ENCODE data around the gene EDEM3.
A peak's percentile ranks its signal among the peaks of the same experiment; 100 is the strongest.
"Not testable (repeated sequence)": the region's sequence is repeated elsewhere in the genome, so short reads cannot be mapped to it uniquely, and the experiment has no call there.

EDEM3 gene, protein sequence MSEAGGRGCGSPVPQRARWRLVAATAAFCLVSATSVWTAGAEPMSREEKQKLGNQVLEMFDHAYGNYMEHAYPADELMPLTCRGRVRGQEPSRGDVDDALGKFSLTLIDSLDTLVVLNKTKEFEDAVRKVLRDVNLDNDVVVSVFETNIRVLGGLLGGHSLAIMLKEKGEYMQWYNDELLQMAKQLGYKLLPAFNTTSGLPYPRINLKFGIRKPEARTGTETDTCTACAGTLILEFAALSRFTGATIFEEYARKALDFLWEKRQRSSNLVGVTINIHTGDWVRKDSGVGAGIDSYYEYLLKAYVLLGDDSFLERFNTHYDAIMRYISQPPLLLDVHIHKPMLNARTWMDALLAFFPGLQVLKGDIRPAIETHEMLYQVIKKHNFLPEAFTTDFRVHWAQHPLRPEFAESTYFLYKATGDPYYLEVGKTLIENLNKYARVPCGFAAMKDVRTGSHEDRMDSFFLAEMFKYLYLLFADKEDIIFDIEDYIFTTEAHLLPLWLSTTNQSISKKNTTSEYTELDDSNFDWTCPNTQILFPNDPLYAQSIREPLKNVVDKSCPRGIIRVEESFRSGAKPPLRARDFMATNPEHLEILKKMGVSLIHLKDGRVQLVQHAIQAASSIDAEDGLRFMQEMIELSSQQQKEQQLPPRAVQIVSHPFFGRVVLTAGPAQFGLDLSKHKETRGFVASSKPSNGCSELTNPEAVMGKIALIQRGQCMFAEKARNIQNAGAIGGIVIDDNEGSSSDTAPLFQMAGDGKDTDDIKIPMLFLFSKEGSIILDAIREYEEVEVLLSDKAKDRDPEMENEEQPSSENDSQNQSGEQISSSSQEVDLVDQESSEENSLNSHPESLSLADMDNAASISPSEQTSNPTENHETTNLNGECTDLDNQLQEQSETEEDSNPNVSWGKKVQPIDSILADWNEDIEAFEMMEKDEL

DNA sequence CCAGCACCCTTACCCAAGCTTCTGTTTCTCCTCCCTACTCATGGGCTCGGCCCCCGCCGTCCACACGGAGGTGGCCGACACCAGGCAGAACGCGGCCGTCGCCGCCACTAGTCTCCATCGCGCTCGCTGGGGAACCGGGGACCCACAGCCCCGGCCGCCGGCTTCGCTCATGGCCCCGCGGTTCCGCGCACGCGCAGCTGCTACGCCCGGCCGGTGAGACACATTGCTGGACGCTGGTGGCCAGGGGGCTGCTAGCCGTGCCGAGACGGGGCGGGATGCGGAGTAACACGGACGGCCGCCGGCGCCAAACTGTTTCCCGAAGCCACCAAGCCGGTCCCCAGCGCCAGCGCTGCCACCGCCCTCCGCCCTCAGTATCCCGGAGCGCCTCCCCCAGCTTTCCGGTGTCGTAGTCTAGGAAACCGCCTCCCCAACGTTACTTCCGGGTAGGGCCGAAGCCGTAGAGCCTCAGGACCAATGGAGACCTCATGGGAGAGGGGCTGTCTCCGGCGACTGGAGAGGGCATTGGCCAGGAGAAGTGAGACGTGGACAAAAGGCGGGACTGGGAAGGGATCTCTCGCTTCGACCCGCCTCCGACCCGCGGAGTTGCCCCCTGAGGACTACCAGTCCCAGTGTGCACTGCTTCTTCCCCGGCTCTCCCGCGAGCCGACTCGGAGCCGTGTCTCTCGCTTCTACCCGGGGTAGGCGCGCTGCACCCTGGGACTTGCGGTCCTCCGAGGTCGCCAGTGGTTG is at the start of gene EDEM3:
TSS of gene EDEM3 (minus strand) at position 383 of the 750 bp plus-strand sequence. CDS start at position 171, 212 bp downstream.
- DNase-seq (ENCODE audit: low read depth) = peak; percentile 98

DNA sequence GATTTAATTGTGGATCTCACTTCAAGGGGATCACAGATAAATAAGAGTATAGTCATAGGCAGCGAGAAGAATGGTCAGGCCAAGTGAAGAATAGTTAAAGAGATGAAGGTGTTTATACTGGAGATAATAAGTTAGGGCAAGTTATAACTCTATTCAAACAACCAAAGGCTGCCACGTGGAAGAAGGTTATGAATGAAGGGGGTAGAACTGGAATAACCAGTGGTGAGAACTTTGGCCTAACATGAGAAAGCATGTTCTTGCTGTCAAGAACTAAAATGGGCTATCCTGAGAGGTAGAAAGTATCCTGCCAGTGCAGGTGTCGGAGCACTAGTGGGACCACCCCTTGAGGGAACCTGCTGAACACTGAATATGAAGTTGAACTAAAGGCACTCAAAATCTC is 49.6 kb upstream of the EDEM3 start:
- no peak for DNase-seq (ENCODE audit: low read depth)

DNA sequence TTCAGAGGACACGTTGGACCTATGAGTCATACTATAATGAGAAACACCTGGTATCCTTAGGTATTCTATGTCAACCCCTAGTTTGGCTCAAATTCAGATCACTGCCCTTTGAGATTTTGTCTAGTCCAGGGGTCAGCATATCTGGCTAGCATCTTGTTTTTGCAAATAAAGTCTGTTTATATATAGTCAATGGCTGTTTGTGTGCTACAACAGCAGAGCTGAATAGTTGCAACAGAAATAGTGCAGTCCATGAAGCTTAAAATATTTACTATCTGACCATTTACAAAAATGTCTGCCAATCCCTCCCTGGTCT is 48.5 kb upstream of the EDEM3 start:
- DNase-seq (ENCODE audit: low read depth) = no peak

DNA sequence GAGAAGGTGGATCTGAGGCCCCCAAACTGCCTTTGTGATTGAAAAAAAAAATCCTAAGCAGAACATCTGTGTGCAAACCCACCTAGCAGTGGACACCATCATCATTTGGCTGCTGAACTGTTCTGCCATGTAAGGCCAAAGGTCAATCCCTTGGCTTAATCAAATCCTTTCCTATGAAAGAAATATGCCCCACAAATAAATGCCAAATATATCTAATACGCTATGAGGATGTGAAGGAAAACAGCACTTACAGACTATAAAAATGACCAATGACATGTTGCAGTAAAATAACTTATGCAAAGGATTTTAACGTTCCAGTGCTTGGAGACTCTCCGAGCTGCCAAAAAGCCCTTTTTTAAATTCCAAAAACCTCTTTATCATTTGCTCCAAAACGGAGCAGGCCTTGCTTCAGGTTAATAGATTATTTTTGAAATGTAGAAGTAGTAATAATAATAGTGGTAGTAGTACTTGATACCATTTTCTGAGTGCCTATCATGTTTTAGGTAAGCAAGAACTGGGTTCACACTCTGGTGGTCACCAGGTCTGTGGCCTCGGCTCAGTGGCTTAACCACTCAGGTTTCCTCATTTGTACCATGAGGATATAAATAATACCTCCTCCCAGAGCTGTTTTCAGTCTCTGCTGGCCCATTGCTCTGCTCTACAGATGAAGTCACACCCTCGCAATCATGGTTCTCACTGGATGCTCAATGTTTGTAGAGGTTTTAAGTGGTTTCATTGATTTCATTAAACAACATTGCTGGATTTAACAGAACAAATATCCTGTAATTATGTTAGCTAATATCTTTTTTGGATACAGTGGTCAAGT is 47.9 kb upstream of the EDEM3 start:
- no peak for DNase-seq (ENCODE audit: low read depth)

DNA sequence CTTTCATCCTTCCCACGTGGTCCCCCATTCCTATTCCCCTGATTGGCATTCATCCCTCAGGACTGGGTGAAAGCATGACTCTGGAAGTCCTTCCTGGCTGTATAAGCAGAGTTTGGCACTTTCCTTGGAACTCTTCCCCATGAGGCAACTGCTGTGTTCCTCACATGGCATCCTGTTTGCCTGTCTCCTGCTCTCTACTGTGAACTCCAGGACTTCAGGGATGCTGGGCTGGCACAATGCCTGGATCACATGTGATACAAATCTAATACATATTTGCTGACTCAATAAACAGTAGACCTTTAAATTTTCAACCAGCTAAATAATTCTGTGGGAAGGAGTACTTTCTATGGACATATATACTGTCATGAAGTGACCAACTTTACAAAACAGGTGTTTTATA is 46.8 kb upstream of the EDEM3 start:
- no peak for DNase-seq (ENCODE audit: low read depth)

DNA sequence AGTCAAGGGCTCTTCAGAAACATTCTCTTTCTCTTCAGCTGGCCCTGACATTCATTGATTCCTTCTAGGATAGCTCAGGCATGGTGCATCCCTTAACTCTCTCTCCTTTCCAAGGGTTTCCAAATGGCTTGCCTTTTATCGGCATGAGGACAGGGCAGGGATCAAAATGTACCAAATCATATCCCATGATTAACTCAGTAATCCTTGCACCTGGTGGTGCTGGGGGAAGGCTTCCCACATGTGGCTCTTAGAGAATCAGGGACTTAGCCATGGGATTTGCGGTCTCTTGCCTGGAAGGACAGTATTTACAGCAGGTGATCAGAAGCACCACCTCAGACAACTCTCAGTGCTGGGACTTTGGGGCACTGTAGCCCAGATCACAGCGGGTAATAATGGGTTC is 46.2 kb upstream of the EDEM3 start:
- DNase-seq (ENCODE audit: low read depth) = no peak

DNA sequence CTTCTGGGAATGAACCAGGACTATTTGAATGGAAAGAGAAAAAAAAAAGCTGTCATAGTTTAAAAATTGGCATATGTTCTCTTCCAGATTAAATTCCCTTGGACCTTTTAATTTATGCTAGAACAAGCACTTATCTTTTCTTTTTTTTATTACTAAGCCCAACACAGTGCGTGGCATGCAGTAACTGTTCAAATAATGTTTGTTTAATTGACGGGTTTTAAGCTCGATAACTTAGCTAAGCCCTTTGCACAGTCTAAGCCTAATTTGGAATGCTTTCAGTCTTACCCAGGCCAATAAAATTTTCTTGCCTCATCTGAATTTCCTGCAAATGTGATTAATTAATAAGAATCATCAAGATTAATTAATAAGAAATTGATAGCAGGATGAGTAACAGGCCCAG is 39.3 kb upstream of the EDEM3 start:
- no peak for DNase-seq (ENCODE audit: low read depth)

DNA sequence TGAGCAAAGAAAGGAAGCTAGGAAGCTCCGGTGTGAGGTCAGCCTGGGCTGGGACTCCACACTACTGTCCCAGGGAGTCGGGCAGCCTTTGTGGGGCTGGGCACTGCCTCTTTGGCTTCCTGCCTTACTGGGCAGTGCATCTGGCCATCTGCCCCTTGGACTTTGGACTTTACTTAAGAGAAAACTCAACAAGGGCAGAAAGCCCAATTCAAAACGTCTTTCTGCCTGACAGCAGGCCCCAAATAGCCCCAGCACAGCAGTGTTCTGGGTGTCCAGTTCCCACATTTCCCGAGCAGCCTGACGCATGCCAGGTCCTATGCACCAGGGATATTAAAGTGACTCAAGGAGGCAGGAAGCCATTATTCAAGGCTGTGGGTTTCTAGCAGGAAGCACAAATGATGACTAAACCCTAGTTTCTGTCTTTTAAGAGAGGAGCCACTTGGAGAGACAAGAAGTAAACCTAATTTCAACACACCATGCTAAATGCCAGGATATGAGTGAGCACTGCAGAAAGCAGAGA is 37.9 kb upstream of the EDEM3 start:
- DNase-seq (ENCODE audit: low read depth) = no peak

DNA sequence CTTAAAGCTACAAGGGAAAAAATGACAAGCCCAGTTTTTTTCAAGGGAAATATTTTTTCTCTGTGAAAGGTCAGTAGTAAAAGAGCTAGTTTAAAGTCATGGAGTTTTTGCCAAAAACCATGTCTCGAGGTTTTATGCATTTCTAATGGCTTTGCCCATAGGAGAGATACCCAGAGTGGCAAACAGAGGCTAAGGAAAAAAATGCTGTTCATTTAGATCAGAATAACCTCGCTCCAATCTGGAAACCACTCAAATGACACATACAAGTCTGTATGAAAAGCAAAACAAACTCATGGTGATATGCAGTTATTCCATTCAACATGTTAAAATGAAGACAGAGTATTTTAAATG is 36.9 kb upstream of the EDEM3 start:
- DNase-seq (ENCODE audit: low read depth) = no peak

DNA sequence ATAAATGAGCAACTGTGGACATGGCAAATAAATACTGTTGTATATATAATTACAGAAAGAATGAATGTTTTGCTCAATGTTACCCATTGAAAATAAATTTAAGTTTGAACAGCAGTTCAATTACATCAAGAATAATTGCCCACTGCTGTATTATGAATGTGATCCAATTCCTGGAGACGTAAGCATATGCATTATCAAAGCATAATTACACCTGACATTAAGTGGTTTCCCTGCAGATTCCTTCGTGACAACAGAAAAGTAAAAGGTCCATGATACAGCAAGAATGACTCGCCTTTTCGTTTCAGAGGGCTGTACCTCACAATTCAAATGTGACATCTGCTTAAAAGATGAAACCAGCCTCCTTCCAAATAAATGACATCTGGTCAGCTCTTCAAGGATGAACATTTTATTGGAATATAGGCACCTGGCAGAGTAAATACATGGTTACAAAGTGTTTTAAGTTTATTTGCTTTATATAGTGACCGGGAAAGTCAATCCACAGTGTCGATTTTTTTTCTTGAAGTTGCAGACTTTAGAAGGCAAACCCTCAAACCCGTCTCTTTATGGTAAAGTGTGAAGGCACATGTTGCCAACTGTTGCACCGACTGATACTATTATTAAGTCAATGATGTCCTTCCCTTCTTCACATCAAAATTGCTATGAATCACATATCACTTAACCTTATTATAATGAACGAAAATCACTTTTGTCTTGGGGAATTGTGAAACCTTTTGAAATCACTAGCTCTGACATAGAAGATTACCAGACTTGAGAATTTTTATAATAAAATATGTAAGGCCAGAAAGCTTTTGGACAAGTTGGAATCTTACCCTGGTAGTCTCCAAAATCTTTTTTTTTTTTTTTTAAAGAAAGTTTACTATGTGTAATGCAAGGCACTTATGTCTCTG is 36.2 kb upstream of the EDEM3 start:
- DNase-seq (ENCODE audit: low read depth) = no peak

DNA sequence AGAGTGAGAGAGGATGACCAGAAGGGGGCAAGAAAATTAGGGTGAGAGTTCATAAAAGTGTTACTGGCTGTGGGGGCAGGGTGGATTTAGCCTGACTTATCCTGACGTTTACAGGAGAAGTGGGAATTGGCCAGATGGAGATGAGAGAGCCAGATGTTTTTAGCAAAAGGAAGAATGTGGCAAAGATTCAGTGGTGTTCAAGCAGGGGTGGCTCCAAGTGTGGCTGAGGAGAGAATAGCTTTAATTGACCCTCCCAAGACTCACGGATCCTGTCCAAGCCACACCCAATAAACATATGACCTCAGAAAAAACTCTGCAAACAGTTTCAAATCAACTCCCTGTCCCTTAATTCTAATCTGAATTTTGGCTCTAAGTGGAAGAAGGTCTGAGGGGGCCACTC is 35.2 kb upstream of the EDEM3 start:
- DNase-seq (ENCODE audit: low read depth) = no peak

DNA sequence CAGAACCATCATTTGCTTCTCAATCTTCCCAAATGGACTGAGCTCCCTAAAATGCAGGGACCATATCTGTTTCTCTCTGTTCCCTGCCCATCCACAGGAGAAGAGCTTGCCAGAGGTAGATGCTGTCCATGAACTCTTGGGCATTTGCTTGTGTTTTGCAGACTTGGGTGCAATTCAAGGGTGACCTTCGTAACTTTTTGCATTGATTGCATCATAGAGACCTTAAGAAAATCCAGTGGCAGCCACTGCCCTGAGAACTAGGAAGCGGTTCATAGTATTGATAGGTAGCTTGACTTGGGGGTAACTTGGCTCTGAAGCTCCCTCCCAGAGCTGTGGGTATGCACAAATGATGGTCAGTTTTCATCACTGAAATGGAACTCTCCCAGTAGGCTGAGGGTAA is 34.3 kb upstream of the EDEM3 start:
- no peak for DNase-seq (ENCODE audit: low read depth)

DNA sequence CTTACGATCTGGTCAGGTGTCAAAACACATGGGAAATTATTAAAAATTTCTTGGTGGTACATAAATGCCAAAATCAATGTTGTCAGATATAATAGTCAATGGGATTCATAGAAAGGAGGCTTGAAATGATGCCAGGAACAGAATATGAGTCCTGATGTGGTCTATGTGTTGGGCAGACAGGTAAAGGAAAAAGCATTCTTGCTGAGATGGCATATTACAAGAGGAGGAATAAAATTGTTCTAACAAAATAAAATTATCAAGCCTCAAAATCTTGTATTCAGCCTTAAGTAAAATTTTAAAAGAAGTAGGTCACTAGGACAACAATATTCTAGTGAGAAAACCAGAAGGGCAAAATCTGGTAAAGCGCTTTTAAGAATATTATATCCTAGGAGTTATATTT is 30.9 kb upstream of the EDEM3 start:
- no peak for DNase-seq (ENCODE audit: low read depth)

DNA sequence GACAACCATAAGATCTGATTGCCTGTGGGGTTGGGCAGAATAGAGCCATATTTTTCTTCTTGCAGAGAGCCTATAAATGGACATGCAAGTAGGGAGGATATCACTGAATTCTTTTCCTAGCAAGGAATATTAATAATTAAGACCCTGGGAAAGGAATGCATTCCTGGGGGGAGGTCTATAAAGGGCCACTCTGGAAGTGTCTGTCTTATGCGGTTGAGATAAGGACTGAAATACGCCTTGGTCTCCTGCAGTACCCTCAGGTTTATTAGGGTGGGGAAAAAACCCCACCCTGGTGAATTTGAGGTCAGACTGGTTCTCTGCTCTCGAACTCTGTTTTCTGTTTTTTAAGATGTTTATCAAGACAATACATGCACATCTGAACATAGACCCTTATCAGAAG is 29.1 kb upstream of the EDEM3 start:
- DNase-seq (ENCODE audit: low read depth) = not testable (repeated sequence)

DNA sequence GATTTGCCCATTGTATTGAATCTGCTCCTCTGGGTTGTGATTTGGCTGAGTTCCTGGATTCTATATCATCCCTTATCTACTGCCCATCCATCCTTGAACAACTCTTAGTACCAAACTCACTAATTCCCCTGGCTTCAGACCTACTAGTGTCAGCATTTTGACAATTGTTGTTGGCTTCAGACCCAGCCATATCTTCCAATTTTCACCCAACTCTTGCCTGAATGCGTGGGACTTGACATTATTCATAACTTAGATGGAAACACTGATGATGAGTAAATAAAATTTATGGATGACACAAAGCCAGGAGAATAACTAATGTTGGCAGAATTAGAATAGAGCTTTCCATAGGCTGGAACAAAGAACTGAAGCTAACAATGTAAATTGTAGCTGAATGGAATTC is 27.3 kb upstream of the EDEM3 start:
- DNase-seq (ENCODE audit: low read depth) = no peak

DNA sequence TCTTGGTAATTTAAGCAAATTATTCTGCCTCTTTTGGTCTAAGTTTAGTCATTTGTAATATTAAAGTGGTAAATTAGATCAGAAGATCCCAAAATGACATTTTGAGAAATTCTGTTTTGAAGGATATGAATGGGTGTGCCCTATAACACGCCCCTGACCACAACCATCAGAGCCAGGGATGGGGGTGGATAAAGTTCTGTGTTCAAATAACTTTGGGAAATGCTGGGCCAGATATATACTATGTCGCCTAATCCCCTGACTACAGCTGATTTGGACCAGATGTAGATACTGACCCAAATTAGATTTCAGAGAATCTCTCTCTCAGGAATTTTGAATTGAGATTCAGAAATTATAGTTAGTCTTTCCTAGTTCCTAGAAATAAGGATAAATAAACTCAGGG is 21.2 kb upstream of the EDEM3 start:
- DNase-seq (ENCODE audit: low read depth) = no peak

DNA sequence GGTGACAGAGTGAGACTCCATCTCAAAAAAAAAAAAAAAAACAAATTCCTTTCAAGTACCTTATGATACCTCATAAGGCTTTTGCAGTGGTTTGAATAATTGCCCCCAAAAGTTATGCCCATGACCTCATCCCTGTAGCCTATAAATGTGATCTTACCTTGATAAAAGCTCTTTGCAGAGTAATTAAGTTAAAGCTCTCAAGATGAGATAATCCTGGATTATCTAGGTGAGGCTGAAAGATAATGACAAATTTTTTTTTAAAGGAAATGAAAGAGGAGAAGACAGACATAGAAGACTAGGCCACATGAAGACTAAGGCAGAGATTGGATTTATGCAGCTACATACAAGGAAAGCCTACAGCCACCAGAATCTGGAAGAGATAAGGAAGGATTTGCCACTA is 20.7 kb upstream of the EDEM3 start:
- DNase-seq (ENCODE audit: low read depth) = no peak

DNA sequence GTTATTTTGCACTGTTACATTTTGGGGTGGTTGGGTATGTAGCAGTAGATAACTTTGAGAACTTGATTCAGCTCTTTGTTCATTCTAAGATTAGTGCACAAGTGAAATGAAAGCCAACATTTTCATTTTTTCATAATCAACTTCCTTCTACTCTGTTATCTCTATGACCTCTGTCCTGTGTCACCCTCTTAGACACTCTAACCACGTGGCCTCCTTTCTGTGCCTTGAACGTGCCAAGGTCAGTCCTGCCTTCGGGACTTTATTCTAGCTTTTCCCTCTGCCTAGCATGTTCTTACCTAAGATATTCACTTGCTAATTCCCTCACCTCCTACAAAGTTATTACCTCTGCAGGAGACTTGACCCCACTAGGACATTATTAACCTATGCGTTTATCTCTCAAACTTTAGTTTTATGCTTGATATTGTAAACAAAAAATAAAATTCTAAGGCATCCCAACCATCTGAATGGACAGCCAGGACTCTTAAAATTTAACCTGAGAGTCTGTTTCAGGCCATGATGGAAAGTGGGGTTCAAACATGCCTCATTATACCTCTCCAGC is 19.2 kb upstream of the EDEM3 start:
- no peak for DNase-seq (ENCODE audit: low read depth)

DNA sequence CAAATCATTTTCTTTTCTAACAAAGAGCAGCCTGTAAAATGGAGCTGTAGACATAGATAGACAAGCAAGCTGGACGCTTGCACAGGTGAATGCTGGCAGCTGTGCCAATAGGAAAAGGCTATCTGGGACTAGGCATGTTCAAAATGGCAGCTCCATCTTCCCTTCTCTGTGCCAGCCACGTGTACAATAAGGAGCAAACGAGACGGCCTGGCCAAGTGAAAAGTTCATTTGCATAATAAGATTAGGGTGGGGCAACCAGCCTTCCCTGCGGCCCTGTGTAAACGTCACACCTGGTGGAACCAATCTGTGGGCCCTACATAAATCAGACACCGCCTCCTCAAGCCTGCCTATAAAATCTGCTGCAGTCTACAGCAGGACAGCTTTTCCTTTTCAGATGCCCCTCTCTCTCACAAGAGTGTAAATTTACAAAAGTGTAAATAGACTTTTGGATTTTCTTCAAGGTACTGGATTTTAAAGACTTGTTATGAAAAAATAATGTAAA is 16.6 kb upstream of the EDEM3 start:
- DNase-seq (ENCODE audit: low read depth) = no peak
